ENCODE results near the gene ARMCX4. TPM values are rescaled to one million over a fixed set of nuclear protein-coding genes. Genes with fewer than 3 reads are reported as not detected.

ARMCX4 gene
- total and polyA plus RNA-seq, 2 of the 8 experiments (the other 6 are each of a cell fraction or from before 2014, with no cell fraction given): 3.7 to 14.5 TPM

- Histone ChIP-seq H3K79me2 (ENCODE audit: control insufficient read depth in 1 of 2, insufficient read depth in 2 of 2, low read length in 2 of 2) (no peaks in the 10 kb centered on the region), H3K4ac (replicated peaks; ENCODE audit: insufficient read length, low read depth, low read length) (no peak overlapping the region), H3K4me2 (ENCODE audit: insufficient read depth in 1 of 2, low read depth in 2 of 2, low read length in 2 of 2) (no peak overlapping the region), H3K4me1 (replicated peaks in 1 of 4; ENCODE audit: control insufficient read depth in 3 of 4, insufficient read depth in 4 of 4, low read length in 3 of 4) (no peaks in the 10 kb centered on the region), H3K36me3 (ENCODE audit: control insufficient read depth in 2 of 4, insufficient read depth in 4 of 4, low read length in 3 of 4) (no peaks in the 10 kb centered on the region), H4K20me1 (replicated peaks in 1 of 2; ENCODE audit: control insufficient read depth in 1 of 2, insufficient read depth in 2 of 2, low read length in 2 of 2) (no peaks in the 10 kb centered on the region), H4K91ac (replicated peaks; ENCODE audit: insufficient read length, low read length) (no peak overlapping the region), H3K9ac (replicated peaks in 1 of 4; ENCODE audit: extremely low read depth in 1 of 4, low read depth in 3 of 4, low read length in 3 of 4) (no peak overlapping the region), H3K23ac (ENCODE audit: insufficient read length) (no peak overlapping the region), H3K79me1 (ENCODE audit: low read depth, low read length) (no peaks in the 10 kb centered on the region), H2BK5ac (ENCODE audit: low read depth, low read length) (no peak overlapping the region), H3K4me3 (ENCODE audit: extremely low read depth in 1 of 4, insufficient read depth in 2 of 4, low read depth in 3 of 4, low read length in 4 of 4) (no peak overlapping the region), H2BK15ac (ENCODE audit: low read length) (no peak overlapping the region), H3K27ac (ENCODE audit: low read depth, low read length) (no peak overlapping the region), H3K14ac (ENCODE audit: insufficient read length) (no peak overlapping the region), H2AK5ac (ENCODE audit: low read depth, low read length) (no peak overlapping the region), H3K23me2 (ENCODE audit: low read depth, low read length) (no peaks in the 10 kb centered on the region), H2BK12ac (ENCODE audit: low read depth, low read length) (no peak overlapping the region), H4K8ac (ENCODE audit: extremely low read depth, insufficient read depth, low read length) (no peak overlapping the region), H2AFZ (ENCODE audit: low read length) (no peak overlapping the region), H3K18ac (ENCODE audit: extremely low read depth, low read length) (no peak overlapping the region), H4K5ac (ENCODE audit: insufficient read length, low read depth, low read length) (no peak overlapping the region), H3K56ac (replicated peaks; ENCODE audit: insufficient read length, low read depth, low read length) (no peak overlapping the region), H2BK120ac (replicated peaks; ENCODE audit: low read depth, low read length) (no peak overlapping the region), H3K27me3 (replicated peaks in 1 of 4; ENCODE audit: control insufficient read depth in 3 of 4, extremely low read depth in 1 of 4, insufficient read depth in 3 of 4, low read length in 3 of 4) (no peaks in the 10 kb centered on the region), H2BK20ac (ENCODE audit: low read length) (no peak overlapping the region), H3K9me3 (ENCODE audit: insufficient read depth in 2 of 2, low read depth in 1 of 2, low read length in 1 of 2) (no peaks in the 10 kb centered on the region)
- DNase-seq (ENCODE audit: low read depth in 1 of 2, low spot score in 2 of 2) (no peak), FAIRE-seq (no peak)
- POLR2A ChIA-PET (ENCODE audit: partially characterized antibody): no interaction called here
- CTCF ChIA-PET (ENCODE audit: partially characterized antibody): interaction anchor here (0.7 to 1.5 kb wide), 2 partner anchors 9 to 25 kb away, joined by 3 read pairs; no protein-coding TSS in a partner anchor
- WGBS, 2 experiments (ENCODE audit: extremely low coverage in 1 of 2, insufficient coverage in 1 of 2, insufficient read length in 1 of 2, insufficient replicate concordance in 2 of 2, low coverage in 1 of 2, low lambda C conversion rate in 2 of 2, missing lambda C conversion rate in 1 of 2): 100% methylated on average over 1 of the region's 2 CpGs; no CpG with 5 or more reads in 1 of the 2 experiments
- TF ChIP-seq SIRT6 (IDR thresholded peaks at IDR 0.05; ENCODE audit: low read length): no peak
- no peak for TF ChIP-seq JUND (IDR thresholded peaks at IDR 0.05; ENCODE audit: low read length)
- no peak for TF ChIP-seq TBP (IDR thresholded peaks at IDR 0.05; ENCODE audit: low read depth, low read length)
- TF ChIP-seq USF2 (IDR thresholded peaks at IDR 0.05; ENCODE audit: low read length): no peak
- no peak for TF ChIP-seq KDM5A (IDR thresholded peaks at IDR 0.05; ENCODE audit: low read length)
- no peak for TF ChIP-seq PHF8 (conservative IDR thresholded peaks at IDR 0.05; ENCODE audit: low read depth, low read length)
- no peak for TF ChIP-seq POLR2A (IDR thresholded peaks at IDR 0.05; ENCODE audit: control extremely low read depth in 1 of 2, low read depth in 2 of 2, low read length in 2 of 2)
- no peak for TF ChIP-seq CBX5 (IDR thresholded peaks at IDR 0.05; ENCODE audit: low read depth, low read length)
Observed at GRCh38 chrX:101450961-101451360, 34.3 kb upstream of the ARMCX4 start.

All from H1 (cell line).